Central memory CD8-positive, alpha-beta T cell (primary cell): ENCODE data around the gene SREBF2.

Source experiments
- ATAC-seq: fragments of 150-1000 bp; cut with Tn5 transposase; replicated peaks from 2 replicates; pipeline ENCODE4 v1.10.0; 2022; ENCODE audit warnings: mild to moderate bottlenecking, moderate FRiP score, moderate number of reproducible peaks; ENCODE audit not compliant: poor library complexity, severe bottlenecking; ENCODE audit errors: extremely low read depth
- DNase-seq, 2 donors: peaks; one replicate each; pipeline ENCODE4 v3.0.0; 2021; ENCODE audit warnings: low spot score in 2 of 2
- H3K27ac Mint-ChIP-seq: one replicate; pipeline ENCODE4 v1.8.0; 2022; ENCODE audit warnings: low read depth, mild to moderate bottlenecking, moderate library complexity, mixed read lengths
- H3K27me3 Mint-ChIP-seq: one replicate; pipeline ENCODE4 v1.8.0; 2022; ENCODE audit warnings: mixed read lengths
- H3K36me3 Mint-ChIP-seq: one replicate; pipeline ENCODE4 v1.8.0; 2022; ENCODE audit warnings: mild to moderate bottlenecking, moderate library complexity, mixed read lengths; ENCODE audit not compliant: insufficient read depth
- H3K4me1 Mint-ChIP-seq: one replicate; pipeline ENCODE4 v1.8.0; 2022; ENCODE audit warnings: mixed read lengths
- H3K4me3 Mint-ChIP-seq: one replicate; pipeline ENCODE4 v1.8.0; 2022; ENCODE audit warnings: mild to moderate bottlenecking, moderate library complexity, mixed read lengths
- H3K9me3 Mint-ChIP-seq: one replicate; pipeline ENCODE4 v1.8.0; 2022; ENCODE audit warnings: mixed read lengths

SREBF2 gene

GRCh38 chr22:41949297-41949965, 116.5 kb downstream of the SREBF2 start:
- no peaks in the 10 kb centered on the region for H3K9me3 Mint-ChIP-seq
- DNase-seq = no peak
- no peak overlapping the region for H3K27ac Mint-ChIP-seq
- ATAC-seq = no peak
- no peaks in the 10 kb centered on the region for H3K27me3 Mint-ChIP-seq
- H3K36me3 Mint-ChIP-seq = peaks cover 1% of the 10 kb centered on the region
- peaks cover 10% of the 10 kb centered on the region for H3K4me1 Mint-ChIP-seq
- H3K4me3 Mint-ChIP-seq = no peak overlapping the region

- Mint-ChIP-seq H3K27ac (no peak within 1 kb of the TSS), H3K27me3 (no peaks in the 10 kb centered on the region)
- ATAC-seq = no peak
These were observed 119.1 kb downstream of the SREBF2 start, which contains the start of gene SMIM45 for GRCh38 chr22:41951898-41952474. SMIM45 (plus strand) TSS chr22:41952150.

GRCh38 chr22:41952713-41953112, 119.8 kb downstream of the SREBF2 start:
- Mint-ChIP-seq H3K27ac (no peak overlapping the region), H3K4me3 (no peak overlapping the region), H3K9me3 (no peaks in the 10 kb centered on the region), H3K4me1 (peaks cover 5% of the 10 kb centered on the region), H3K36me3 (peaks cover 1% of the 10 kb centered on the region), H3K27me3 (no peaks in the 10 kb centered on the region)
- ATAC-seq = no peak
- DNase-seq = no peak

More at GRCh38 chr22:41951898-41952474, 119.1 kb downstream of the SREBF2 start, which contains the start of gene SMIM45:
- DNase-seq = no peak
- Mint-ChIP-seq H3K36me3 (peaks cover 1% of the 10 kb centered on the region), H3K4me1 (no peaks in the 10 kb centered on the region), H3K4me3 (no peak within 1 kb of the TSS), H3K9me3 (no peaks in the 10 kb centered on the region)
